KBM-7 (cell line): ENCODE data around the gene AZGP1.

Source experiments
- DNase-seq: peaks from one replicate; pipeline ENCODE4 v3.0.0-alpha.2; 2015
- in situ Hi-C: fragments of 300-500 bp; cut with MboI; formaldehyde crosslinking; loops from 2 replicates; pipeline ENCODE4 v1.14.3; 2020; ENCODE audit warnings: low sequenced_read_pairs, low pct_unique_long_range_greater_than_20kb, mixed read lengths

The AZGP1 gene

GRCh38 chr7:99923200-99923599 is 52.6 kb downstream of the AZGP1 start:
- in situ Hi-C loops = no loop called here

GRCh38 chr7:99920149-99920548 is 55.7 kb downstream of the AZGP1 start:
- DNase-seq = no peak
- in situ Hi-C loops = no loop called here

More at GRCh38 chr7:99923200-99923599, 52.6 kb downstream of the AZGP1 start:
- DNase-seq = no peak

GRCh38 chr7:99919814-99920112 is 56.1 kb downstream of the AZGP1 start:
- DNase-seq = no peak
- in situ Hi-C loops = no loop called here

- peak; percentile 92 for DNase-seq
- in situ Hi-C loops = no loop called here
Observed at GRCh38 chr7:99918959-99919813, 56.6 kb downstream of the AZGP1 start, which contains the start of gene TRIM4. Gene TRIM4 (minus strand): TSS chr7:99919530. CDS start chr7:99919401, 129 bp downstream.
